HG02885 (cell line): ENCODE results near the gene EPS8L2.

Experiments
- ATAC-seq: cut with Tn5 transposase; IDR thresholded peaks from one replicate; pipeline ENCODE4 v1.9.1; 2021; ENCODE audit warnings: mild to moderate bottlenecking; ENCODE audit not compliant: unreplicated experiment, poor library complexity

Gene EPS8L2

DNA sequence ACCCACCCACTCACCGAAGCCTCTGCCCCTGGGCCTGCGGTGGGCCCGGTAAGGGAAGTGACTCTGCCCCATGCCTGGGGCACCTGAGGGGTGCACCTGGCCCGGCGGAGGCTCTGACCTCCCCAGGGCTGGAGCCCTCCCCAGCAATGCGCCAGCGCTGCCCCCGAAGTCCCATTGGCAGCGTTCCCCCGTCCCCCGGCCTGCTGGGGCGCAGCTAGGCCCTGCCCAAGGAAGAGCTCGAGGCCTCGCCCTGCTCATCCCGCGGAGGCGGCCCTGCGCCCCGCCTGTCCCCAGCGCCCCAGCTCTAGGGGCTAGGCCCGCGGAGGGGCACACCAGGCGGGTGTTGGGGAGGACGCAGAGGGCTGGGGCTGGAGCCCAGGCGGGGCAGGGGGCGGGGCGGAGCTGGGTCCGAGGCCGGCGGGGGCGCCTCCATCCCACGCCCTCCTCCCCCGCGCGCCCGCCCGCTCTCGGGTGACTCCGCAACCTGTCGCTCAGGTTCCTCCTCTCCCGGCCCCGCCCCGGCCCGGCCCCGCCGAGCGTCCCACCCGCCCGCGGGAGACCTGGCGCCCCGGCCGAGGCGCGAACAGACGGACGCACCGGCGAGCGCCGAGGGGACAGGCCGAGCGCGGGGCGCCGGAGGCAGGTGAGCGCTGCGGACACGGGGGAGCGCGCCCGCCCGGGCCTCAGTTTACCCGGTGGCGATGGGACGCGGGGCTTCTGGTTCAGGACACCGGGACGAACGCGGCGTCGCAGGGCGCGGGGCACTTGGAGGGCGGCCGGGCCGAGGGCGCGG, at the start of gene EPS8L2:
EPS8L2 (plus strand) TSS at position 586 of the 793 bp plus-strand sequence. CDS start 3,177 bp downstream, outside the sequence.
- ATAC-seq, result no peak

DNA sequence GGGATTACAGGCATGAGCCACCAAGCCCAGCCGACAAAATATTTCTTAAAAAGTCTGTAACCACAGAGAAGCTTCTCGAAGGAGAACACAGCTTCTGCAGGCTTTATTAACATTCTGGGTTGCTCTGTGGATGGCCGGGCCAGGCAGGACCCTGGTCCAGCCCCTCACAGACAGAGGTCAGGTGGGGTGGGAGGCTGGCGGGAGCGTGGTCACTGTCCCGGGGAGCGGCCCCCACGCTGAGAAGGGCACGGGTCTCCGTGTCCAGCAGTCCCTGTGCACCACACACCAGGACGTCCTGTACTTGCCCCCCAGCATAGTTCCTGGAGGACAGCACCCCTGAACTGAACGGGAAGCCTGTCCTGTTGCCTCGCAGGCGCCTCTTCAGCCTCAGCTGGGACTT, 49.6 kb upstream of the EPS8L2 start:
- ATAC-seq, result no peak

DNA sequence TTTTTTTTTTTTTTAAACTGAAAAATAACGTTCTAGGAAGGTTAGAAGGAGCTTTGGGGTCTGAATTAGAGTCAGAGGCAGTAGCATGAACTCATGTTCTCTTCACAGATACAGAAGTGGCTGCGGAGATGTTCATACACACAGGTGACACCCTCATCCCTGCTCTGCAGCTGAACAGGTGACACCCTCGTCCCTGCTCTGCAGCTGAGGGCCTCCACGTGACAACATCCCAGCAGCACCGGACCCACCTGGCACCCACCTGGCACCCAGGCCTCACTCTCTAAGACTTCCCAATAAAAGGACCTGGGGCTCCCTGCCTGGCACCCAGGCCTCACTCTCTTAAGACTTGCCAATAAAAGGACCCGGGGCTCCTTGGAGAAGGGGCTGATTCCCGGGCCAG, 49.2 kb upstream of the EPS8L2 start:
- ATAC-seq, result no peak

DNA sequence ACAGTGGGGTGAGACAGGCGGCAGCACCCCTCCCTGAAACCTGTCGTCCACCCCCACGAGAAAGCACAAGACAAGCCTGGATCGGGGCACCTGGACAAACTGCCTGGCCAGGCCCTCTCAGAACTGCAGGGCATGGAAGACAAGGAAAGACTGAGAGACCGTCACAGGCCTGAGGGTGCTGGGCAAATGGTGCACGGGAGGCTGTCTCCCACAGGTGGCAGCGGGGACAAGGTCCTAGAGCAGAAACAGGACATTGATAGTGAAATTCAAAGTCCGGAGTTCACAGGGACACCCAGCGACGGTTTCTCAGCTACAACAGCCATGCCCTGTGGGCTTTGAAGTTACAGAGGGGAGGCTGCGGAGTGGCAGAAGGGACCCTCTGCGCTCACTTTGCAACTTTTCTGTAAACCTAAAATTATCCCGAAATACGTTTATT, 48.3 kb upstream of the EPS8L2 start:
- no peak for ATAC-seq

DNA sequence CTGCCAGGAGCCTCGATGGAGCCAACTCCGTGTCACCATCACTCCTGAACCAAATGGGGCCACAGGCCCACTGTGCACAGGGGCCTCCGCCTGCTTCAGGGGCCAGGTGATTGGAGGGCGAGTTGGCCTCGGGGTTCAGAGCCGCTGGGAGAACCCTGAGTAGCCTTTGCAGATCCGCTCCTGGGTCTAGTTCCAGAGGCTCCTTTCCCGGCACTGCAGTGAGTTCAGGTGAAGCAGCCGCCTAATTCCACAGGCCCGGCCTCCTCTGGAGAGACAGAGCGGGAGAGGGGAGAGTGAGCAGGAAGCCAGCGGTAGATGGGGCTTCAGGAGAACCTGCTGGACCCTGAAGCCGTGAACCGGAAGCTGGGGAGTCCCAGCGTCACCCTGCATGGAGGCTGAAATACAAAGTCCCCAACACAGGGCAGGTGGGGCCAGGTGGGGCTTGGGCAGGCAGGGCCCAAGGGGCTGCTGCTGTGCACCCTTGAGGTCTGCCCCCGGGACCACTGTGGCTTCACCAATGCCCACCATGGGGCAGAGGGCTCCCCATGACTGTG, 46.4 kb upstream of the EPS8L2 start:
- no peak for ATAC-seq

DNA sequence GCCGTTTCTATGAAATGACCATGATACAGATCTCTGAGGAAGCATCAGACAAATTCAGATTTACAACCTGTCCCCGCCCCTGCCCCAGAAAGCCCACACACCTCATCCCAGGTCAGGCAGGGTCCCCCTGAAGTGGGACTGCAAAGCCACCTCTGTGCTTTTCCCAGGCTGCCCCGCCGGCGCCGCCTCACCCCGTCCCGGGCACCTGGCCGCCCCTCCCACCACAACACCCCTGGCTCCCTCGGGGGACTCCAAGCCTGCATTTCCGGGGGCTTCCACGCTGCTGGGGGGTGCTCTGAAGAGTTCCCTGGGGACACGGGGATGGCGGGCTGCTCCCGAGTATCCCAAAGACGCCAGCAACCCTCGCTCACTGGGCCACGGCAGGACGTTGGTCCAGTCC, 45.8 kb upstream of the EPS8L2 start:
- no peak for ATAC-seq

DNA sequence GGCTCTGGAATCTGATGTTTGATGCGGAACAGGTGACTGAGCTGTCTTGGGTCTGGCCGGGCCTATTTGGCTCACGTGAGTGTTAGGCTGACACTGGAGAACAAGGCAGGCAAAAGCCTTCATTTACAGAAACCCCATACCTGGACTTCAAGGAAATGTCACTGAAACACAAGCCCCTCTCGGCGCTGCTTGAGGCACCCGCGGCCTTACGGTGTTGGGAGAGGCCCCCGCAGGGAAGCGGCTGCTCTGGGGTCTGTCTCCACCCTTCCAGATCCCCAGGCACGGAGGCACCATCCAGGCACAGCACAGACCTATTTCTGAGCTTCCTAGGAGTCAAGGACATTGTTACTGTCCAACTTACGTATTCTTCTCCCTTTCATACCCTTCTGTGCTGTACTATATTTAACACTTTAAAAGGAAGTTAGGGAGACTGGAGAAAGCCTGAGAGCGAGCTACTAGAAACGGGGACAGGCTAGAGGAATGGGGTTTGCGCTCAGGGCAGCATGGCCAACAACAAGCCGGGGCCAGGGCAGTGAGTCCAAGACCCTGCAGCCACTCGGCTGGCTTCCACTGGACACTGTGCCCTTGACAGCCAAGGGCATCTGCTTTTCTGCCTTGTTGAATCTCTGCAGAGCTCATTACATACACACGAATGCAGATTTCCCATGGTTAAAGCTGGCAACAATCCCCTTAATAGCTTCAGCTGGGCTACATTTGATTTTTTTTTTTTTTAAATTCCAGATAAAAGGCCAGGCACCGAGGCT, 45.2 kb upstream of the EPS8L2 start:
- ATAC-seq, result no peak

DNA sequence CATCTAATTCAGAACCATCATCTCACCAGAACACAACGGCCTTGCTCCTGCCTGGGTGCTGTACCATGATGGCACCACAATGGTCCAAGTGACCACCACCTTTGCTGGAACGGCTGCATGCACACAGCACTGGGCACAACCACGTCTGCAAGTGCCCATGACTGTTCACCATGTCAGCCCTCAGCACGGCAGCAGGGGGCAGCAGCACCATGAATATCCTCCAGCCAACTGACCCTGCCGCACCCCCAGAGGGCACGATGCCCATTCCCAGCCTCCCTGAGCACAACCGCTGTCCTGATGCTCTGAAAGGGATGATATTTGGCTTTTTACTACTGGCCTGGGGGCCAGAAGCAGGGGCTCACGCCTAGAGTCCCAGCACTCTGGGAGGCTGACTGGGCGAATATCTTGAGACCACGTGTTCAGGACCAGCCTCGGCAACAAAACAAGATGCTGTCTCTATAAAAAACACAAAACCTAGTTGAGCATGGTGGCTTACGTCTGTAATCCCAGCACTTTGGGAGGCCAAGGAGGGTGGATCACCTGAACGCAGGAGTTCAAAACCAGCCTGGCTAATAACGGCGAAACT, 43.2 kb upstream of the EPS8L2 start:
- ATAC-seq, result no peak

DNA sequence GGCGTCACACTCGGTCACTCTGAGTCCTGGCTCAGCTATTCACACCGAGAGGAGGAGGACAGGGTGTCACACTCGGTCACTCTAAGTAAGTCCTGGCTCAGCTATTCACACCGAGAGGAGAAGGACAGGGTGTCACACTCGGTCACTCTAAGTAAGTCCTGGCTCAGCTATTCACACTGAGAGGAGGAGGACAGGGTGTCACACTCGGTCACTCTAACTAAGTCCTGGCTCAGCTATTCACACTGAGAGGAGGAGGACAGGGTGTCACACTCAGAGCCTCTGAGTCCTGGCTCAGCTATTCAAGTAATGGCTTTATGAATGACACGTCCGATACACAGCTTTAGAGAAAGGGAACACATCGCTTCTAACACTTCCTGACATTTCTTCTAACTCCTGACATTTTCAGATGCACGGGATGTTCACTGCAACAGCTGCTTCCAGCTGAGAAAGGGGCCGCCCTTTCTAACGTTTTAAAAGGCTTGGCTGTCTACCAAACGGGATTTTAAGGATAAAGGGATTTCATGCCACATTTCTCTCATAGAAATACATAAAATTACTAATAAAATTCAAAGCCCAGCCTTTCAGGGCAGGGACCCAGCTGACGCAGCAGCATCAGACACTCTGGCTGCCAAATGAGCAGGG, 40.8 kb upstream of the EPS8L2 start:
- ATAC-seq, result no peak

DNA sequence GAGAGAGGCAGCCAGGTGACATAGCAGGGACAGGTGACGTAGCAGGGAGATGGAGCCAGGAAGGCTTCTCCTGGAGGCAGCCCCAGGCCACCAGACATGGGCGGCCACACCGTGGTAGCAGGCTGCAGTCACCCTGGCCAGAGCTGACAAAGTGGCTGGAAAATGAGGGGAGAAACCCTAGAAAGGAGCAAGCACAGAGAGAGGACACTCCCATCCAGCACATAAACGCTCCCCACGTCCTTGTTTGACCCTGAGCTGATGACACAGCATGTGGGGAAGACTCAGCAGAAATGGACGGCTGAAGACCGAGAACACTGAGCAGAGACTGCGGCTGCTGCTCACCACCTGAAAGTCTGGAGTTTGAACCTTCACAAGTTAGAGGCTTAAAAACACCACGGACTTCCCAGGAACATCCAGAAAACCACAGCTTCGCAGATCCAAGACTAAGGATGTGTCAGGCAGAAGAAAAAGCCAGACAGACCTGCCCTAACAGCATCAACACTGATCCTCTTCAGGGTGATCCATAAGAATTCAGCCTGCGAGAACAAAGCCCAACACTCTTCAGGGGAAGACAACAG, 40.2 kb upstream of the EPS8L2 start:
- ATAC-seq, result no peak

DNA sequence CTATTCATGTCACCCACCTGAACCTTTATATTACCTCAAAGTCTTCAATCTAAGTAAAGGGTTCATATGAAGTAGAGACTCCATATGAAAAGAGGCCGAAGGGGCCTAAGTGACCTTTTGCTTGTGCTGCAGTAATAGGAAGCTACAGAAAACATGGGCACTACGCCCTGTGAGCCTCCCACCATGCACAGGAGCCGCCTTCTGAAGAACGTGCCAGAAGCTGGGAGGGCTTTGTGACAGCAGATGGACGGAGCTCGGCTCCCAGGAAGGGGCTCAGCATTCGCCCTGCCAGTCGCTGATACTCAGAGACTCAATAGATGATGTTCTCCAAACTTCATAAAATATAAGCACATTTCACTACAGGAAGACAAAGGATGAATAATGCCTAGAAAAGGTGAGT, 32.2 kb upstream of the EPS8L2 start:
- no peak for ATAC-seq

DNA sequence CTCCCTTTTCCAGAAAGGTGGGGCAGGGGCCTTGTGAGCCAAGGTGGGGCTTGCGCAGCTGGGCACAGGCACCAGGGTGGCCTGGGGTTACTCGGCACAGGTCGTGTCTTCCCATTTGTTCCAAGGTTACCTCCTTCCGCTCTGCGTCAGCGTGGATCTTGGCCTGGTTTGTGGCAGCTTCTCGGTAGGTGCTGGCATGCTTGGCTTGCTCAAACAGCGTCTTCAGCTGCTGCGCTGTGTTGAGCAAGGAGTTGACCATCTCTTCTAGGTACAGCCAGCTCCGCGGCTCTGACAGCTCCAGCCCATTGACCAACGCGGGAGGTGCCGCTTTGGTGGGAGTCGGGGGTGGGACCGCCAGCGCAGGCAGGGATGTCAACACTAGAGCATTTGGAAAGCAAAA, 31.6 kb upstream of the EPS8L2 start:
- ATAC-seq, result no peak

DNA sequence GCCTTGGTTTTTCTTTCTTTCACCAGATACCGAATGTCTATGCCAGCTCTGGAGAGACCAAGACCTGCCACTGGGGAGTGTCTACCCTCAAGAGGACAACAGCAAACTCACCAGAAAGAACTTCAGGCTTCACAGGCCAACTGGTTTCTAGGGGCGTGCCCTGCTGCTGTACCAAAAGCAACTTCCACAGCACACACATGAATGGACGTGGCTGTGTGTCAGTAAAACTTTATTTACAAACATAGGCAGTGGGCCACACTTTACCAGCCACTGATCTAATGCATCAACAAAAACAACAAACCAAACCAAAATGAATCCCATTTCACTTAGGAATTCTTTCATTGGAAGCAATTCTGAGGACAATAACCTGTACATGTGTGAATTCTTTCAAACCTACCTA, 27.7 kb upstream of the EPS8L2 start:
- ATAC-seq, result no peak

DNA sequence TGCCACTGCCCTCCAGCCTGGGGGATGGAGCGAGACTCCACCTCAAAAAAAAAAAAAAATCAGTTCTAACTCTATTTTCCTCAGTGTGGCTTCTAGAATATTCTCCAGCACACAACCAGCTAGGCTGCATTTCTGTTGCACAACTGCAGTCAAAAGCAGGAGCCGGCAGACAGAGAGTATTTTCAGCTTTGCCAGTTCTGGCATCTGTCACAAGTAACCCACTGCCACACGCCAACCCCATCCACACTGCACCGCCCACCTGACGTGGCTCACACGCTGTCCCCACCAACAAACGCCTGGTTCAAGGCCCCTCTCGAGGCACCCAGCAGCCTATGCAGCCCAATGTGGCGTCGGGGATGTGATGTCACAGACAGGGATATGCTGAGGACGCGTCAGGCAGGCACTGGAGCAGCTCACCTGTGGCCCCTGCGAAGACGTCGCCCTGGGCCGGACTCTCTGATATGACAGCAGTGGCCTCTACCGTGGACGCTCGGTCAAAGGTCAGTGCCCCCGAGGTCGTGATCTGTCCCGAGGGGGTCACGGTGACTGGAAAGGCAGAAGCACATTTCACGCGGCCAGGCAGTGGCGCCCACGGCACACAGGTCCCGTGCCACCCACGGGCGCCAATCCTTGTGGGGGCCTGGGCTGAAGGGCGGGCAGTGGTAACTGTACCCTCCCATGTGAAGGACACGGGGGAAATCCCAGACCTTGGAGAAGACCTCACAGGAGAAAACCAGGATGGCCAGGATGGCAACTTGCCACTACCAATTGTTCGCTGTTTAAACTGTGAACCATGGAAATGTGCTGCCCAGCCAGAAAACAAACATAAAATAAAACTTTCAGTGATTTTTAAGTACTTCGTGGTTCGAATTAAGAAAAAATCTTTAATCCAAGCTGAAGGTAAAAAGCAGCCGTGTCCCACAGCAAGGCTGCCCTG, 26.5 kb upstream of the EPS8L2 start:
- no peak for ATAC-seq

DNA sequence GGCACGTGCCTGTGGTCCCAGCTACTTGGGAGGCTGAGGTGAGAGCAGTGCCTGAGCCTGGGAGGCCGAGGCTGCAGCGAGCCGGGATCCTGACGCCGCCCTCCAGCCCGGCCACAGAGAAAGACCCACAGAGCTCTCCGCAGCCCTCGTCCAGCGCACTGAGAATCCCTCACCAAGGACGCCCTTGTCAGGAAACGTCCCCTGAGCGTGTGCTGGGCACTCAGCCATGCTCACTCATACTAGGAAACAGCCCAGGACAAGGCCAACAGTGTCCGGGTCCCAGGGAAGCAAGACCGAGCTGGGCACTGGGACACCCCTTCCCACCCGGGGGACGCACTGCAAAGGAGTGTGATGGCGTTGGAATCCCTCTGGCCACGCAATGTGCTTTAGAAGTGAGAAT, 25.6 kb upstream of the EPS8L2 start:
- ATAC-seq, result no peak

DNA sequence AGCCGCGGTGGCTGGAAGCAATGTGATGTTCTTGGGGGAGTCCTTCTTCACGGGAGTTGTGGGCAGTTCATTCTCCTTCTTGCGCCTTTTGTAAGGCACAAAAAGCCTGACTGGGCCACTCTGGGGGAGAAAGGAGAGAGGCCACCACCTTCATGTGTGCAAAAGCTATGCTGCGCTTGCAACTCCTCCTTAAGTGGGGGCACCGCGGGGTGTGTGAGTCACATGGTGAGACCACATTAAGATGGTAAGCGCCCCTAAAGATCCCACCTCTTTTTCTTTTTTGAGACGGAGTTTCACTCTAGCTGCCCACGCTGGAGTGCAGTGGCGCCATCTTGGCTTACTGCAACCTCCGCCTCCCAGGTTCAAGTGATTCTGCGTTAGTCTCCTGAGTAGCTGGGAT, 25.1 kb upstream of the EPS8L2 start:
- ATAC-seq, result no peak

DNA sequence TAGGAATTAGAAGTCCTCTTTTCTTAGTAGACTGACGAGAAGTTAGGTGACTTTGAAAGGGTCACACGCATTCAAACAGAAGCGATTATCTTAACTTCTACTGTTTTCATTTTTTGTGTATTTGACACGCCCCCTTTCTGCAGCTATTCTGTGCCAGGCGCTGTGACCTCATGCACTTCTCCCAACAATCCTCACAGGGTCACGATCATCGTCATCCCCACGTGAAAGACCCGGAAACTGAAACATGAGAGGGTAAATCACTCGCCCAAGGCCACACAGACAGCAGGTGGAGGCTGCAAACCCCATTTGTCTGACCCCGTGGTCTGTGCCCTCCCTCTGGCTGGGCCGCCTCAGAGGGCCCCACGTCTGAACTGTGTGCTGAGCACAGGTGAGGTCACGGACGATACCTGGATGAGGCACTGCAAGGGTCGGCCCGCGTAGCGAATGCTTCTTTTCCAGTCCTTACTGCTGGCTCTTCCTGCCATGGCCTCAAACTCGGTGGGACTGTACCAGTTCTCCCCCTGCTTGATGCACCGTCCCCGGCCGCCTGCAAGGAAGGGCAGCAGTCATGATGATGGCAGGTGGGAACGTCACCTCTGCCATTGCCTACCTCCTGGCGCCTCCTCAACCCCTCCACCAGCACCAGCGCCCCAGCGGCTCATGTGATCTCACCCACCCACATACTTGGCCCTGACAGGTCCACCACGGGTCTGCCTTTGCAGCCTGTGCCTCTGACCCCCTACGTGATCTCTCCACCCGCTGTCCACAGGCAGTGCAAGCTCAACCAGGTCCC, 19.4 kb upstream of the EPS8L2 start:
- ATAC-seq, result no peak

DNA sequence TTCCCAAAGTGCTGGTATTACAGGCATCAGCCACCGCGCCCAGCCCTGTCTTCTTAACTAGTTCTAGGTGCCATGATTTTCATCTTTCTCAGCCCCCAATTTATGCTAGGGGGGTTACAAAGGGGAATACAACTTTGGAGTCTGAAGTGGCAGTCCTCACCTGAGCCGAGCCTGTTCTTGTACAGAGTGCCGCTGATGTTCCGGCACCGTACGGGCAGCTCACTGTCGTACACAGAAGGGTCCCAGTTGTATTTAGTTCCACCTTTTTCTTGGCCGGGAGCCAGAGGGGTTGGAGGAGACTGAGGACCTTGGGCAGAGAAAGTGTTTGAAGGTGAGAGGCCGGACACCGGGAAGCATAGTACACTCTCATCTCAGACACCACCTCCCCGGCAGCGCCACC, 18.3 kb upstream of the EPS8L2 start:
- ATAC-seq, result no peak
